GM19025 (cell line): ENCODE measurements around the gene DHRS4.
"Not testable (repeated sequence)": the region's sequence is repeated elsewhere in the genome, so short reads cannot be mapped to it uniquely, and the experiment has no call there.

Experiments used
- ATAC-seq: cut with Tn5 transposase; IDR thresholded peaks from one replicate; pipeline ENCODE4 v1.9.1; 2021; ENCODE audit warnings: mild to moderate bottlenecking, low read depth, moderate library complexity; ENCODE audit not compliant: unreplicated experiment

Gene DHRS4

DNA sequence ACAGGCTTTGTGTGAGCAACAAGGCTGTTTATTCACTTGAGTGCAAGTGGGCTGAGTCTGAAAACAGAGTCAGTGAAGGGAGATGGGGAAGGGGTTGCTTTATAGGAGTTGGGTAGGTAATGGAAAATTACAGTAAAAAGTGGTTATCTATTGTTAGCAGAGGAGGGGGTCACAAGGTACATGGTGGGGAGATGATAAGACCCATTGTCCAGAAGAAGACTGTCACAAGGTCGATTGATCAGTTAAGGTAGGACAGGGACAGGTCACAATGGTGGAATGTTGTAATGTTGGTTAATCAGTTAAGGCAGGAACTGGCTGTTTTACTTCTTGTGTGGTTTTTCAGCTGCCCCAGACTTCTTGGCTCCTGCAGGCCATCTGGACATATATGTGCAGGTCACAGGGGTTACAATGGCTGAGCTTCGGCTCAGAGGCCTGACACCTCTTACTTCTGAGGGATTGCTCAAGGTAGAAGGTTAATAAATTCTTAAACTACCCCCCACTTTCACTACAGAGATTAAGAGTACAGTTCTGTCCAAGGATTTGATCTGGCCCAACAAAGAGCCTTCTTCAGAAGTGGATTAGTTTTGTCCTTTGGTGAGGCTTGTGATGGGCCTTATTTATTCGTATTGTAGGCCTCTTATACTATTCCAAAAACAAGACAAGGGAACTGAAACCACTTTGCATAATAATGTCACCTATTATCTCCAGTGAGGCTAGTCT, 13.8 kb upstream of the DHRS4 start:
- no peak for ATAC-seq

DNA sequence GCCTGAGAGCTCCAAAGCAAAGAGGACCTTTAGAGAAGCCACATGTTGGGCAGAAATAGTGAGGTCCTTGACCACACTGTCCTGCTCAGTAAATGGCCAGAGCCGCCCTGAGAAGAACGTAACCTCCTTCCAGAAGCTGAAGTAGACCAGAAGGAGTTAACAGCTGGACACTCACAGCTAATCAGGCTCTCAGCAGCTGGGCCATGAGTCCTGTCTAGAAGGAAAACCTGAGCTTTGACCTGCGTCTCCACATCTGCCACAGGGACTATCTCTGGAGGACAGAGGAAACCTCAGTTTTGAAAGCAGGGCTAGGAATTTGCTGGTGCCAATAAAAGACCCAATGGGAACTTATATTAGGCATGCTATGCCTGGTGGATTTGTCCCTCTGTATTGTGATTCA, 12.3 kb upstream of the DHRS4 start:
- no peak for ATAC-seq

DNA sequence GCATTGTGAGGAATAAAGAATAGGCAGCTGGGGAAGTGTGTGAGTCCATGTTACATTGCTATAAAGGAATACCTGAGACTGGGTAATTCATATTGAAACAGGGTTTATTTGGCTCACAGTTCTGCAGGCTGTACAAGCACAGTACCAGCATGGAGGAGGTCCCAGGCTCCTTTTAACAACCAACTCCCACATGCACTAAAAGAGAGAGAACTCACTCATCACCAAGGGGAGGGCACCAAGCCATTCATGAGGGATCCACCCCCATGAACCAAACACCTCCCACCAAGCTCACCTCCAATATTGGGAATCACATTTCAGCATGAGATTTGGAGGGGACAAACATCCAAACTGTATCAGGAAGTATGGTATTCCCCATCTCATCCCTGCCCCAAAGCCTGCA, 11.9 kb upstream of the DHRS4 start:
- no peak for ATAC-seq

DNA sequence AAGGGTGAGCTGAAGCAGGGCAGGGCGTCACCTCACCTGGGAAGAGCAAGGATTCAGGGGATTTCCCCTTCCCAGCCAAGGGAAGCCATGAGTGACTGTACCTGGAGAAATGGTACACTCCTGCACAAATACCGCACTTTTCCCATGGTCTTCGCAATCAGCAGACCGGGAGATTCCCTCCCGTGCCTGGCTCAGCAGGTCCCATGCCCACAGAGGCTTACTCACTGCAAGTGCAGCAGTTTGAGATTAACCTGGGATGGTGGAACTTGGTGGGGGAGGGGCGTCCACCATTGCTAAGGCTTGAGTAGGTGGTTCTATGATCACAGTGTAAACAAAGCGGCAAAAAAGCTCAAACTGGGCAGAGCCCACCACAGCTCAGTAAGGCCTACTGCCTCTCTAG, 11.0 kb upstream of the DHRS4 start:
- no peak for ATAC-seq

DNA sequence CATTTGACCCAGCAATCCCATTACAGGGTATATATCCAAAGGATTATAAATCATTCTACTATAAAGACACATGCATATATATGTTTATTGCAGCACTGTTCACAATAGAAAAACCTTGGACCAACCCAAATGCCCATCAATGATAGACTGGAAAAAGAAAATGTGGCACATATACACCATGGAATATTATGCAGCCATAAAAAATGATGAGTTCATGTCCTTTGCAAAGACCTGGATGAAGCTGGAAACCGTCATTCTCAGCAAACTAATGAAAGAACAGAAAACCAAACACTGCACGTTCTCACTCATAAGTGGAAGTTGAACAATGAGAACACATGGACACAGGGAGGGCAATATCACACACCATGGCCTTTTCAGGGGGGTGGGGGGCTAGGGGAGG, 4.5 kb upstream of the DHRS4 start:
- not testable (repeated sequence) for ATAC-seq

DNA sequence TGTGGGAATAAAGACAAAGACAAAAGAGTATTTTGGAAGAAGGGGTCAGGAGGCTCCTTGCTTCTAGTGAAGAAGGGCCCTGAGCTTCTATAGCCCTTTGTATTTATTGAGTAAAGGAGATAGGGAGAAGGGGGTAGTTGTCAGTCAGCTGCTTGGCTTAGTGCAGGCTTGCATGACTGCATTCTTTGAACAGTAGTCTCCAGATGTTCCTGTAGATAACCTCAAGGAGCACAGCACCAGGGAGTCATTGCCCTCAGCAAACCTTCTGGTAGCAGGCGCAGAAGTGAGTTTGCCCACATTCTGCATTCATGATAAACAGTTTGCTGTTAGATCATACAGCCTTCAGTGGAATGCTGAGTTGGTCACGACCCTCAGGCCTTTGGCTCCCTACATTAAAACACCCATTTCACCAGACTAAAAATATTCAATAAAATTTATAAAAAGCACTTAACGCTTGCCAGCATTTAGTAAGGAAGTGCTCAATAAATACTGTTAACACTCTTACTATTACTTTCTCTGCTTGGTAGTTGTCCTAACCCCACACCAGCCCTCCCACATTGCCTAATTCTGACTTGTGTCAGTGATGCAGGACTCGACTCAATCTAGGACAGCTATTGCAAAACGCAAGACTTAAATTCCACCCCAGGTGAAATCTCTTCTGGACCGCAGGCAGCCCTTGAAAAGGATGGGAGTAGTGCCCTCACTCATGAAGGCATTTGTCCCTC, 3.0 kb upstream of the DHRS4 start:
- no peak for ATAC-seq

DNA sequence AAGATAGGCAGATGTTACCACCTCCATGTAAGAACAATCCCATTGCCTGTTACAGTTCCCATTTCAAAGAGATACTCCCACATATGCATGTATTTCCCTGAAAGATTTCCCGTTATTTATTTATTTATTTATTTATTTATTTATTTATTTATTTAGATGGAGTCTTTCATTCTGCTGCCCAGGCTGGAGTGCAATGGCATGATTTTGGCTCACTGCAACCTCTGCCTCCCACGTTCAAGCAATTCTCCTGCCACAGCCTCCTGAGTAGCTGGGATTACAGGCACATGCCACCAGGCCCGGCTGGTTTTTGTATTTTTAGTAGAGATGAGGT, 2.5 kb upstream of the DHRS4 start:
- ATAC-seq, result not testable (repeated sequence)

DNA sequence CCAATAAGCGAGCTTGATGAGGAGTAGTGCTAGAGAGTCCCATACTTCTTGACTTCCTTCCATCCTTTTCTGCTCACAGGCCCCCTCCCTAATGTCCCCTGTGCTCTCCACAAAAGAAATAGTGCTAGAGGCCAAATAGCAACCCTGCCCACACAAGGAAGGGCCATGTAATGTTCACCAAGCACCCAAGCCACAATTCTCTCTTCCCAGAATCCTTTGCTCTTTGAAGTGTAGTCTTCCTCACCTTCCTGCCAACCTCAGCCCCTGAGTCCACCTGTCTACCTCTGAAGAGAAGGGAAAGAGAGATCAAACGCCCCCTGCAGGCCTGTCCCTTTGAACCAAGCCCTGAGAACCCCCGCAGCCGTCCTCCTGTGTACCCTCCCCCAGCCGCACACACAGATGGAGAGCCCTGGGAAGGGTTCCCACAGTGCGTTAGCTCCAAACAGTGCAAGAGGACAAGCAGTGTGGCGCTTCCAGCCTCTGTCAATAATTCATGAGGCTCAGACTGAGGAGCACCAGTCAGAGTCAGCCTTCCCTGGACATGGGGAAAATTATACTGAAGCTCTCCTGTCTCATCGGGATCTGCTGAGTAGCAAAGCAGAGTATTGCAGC, 1.9 kb upstream of the DHRS4 start:
- ATAC-seq, result no peak

DNA sequence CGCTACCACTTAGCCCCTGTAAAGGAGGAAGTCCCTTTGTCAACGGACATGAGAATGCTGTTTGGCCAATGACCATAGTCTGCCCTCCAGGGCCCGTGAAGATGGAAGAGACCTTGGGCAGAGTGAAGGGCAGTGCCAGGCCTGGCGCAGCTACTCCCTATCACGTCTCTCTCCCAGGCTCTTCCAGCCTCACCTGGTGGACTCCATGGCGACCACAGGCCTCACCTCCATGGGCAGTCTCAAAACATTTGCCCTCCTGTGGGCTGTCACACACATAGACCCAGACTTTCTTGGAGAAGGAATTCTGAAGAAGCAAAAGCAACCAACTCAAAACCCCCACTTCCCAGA, 480 bp upstream of the DHRS4 start:
- ATAC-seq, result not testable (repeated sequence)

DNA sequence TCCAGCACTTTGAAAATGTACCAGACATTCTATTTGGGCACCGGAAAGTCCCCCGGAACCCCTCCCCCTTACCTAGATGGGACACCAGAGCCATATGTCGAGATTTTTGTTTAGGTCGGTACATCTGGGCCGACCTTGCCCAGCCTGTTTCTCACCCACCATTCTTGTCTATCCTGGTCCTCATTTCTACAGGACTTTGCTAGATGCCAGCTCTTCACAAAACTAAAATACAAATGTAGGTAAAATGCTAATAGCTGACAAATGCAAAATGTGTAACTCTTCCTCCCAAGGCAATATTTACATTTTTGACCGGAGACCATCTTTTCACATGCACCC, 677 bp downstream of the DHRS4 start:
- ATAC-seq, result not testable (repeated sequence)

DNA sequence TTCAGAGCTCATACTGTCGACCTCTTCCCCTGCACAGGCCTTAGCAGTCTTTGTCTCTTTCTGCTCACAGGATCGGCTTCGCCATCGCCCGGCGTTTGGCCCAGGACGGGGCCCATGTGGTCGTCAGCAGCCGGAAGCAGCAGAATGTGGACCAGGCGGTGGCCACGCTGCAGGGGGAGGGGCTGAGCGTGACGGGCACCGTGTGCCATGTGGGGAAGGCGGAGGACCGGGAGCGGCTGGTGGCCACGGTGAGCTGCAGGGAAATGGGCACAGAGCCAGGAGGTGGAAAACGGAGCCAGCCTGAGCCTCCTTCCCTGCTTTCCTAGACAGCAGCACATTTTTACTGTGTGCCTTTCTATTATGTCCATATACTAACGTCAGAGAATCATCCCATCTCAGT, 1.4 kb downstream of the DHRS4 start:
- ATAC-seq, result not testable (repeated sequence)

DNA sequence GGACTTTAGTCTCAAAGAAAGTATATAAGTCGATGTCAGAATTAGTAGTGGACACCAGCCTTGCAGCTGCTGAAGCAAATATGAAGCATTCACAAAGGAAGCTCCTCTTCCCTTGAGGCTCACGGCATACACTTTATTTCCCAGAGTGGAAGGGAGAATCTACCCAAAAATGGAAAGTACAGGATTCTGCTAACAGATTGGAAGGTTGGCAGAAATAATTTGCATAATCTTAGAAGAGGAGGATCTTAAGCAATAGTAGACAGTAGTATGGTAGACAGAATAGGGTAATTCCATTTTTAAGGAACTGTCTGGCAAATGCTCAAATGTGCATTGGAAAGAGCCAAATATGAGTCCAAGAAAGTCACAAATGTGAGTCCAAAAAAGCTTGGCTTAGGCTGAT, 2.2 kb downstream of the DHRS4 start:
- not testable (repeated sequence) for ATAC-seq

DNA sequence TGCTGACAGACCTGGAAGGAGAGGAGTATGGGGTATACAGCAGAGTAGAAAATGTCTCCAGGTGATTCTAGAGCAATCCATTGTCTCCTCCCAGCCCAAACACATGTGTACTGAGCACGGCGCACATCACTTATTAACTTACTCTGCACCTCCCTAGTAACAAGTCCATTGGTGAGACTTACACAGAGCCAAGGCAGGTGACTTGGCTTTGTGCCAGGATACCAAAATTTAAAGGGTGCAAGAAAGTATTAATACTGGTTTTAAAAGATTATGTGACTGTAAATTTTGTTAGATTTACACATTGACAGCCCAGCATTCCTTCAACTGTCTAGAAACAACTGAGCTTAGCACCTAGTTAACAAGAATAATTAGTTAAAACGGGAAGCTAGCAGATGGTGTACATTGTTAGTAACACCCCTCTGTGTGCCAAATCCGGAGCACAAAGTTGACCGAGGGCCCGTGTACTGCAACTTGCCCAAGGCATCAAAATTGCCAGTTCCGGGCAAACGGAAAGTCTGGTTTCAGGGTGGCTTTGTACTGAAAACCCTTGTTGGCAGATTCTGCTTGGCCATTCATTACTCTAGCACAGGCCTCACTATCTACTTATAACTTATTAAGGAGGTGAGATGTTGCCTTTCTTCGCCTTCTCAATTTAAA, 4.5 kb downstream of the DHRS4 start:
- not testable (repeated sequence) for ATAC-seq

DNA sequence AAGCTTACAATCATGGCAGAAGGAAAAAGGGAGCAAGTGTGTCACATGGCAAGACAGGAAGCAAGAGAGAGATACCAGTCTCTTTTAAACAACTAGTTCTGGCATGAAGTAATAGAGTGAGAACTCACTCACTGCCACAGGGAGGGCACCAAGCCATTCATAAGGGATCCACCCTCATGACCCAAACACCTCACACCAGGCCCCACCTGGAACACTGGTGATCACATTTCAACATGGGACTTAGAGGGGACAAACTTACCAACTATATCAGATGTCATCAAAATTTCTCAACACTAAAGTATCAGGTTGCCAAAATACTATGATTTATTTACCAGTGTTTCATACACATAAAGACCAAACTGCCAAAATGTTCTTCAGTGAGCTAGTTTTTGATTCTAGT, 7.3 kb downstream of the DHRS4 start:
- ATAC-seq, result not testable (repeated sequence)

DNA sequence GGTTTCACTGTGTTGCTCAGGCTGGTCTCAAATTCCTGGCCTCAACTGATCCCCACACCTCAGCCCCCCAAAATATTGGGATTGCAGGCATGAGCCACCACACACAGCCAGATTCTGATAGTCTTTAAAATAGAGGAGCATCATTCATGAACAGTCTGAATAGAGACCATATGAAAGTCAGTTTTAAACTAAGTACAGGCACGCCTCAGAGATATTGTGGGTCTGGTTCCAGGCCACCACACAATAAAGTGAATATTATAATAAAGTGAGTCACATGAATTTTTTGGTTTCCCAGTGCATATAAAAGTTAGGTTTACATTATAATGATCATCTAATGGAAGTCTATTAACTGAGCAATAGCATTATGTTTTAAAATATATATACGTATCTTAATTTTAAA, 8.1 kb downstream of the DHRS4 start:
- not testable (repeated sequence) for ATAC-seq

DNA sequence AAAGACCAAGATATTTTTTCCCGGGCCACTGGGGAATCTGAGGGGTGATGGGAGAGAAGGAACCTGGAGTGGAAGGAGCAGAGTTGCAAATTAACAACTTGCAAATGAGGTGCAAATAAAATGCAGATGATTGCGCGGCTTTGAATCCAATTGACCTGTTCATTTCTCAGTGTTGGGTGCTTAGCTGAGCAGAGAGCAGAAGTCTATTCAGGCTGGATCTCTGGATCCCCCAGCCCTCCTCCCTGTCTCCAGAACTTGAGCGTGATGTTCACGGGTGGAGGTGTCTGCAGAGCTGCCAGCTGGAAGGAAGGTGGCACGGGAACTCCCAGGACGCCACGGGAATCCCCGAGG, 15.5 kb downstream of the DHRS4 start:
- ATAC-seq, result not testable (repeated sequence)

DNA sequence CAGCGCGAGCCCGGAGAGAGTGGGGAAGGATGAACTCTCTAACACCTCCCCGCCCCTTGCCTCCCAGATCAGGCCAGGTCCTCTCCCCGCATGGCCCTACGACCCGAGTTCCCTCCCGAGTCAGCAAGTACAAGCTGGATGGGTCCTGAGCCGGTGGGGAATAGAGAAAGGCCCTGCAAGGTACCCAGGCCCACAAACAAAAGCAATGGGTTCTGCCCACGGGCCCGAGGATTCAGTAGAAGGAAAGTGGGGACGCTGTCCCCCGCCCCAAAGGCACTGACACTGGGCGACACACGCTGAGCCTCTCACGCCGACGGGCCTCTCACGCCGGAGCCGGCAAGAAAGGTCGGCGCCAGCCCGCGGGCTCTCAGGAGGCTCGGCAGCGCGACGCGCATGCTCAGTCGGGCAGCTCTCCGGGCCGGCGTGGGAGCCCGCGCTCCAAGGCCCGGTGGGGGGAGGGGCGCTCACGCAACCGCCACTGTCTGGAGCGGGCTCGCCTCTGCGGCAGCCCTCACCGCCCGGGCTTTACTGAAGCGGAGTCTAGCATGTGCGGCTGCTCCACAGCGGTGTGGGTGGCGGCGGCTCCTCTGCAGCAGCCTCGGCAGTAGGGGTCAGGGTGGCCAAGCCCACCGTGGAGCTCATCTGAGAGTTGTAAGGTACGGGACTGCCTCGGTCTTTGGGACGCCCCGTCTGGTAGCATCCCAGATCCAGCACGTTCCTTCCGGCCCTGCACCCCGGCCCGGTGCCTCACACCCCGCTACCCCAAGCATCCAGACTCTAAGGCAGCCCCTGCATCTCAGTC, 16.1 kb downstream of the DHRS4 start:
- ATAC-seq, result peak; percentile 71

DNA sequence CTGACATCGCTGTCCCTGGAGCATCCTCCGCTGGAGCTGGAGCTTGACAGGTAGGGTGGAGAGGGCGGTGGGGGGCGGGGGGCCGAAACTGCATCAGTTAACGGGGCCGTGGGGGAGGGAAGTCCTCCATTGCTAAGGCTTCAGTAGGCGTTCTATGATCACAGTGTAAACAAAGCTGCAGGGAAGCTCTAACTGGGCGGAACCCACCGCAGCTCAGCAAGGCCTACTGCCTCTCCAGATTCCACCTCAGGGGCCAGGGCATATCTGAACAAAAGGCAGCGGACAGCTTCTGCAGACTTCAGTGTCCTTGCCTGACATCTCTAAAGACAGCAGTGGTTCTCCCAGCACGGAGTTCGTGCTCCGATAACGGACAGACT, 16.7 kb downstream of the DHRS4 start:
- ATAC-seq, result not testable (repeated sequence)

DNA sequence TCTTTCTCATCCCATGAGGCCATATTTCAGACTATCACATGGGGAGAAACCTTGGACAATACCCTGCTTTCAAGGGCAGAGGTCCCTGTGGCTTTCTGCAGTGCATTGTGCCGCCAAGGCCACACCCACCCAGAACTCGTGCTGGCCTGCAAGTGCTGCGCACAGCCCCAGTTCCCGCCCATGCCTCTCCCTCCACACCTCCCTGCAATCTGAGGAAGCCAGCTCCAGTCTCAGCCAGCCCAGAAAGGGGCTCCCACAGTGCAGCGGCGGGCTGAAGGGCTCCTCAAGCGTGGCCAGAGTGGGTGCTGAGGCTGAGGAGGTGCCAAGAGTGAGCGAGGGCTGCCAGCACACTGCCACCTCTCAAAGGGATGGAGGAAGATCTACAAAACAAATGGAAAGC, 19.6 kb downstream of the DHRS4 start:
- ATAC-seq, result not testable (repeated sequence)

DNA sequence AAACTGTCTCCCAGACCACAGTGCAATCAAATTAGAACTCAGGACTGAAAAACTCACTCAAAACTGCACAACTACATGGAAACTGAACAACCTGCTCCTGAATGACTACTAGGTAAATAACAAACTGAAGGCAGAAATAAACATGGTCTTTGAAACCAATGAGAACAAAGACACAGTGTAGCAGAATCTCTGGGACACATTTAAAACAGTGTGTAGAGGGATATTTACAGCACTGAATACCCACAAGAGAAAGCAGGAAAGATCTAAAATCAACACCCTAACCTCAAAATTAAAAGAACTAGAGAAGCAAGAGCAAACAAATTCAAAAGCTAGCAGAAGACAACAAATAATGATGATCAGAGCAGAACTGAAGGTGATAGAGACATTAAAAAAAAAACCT, 20.5 kb downstream of the DHRS4 start:
- ATAC-seq, result not testable (repeated sequence)

DNA sequence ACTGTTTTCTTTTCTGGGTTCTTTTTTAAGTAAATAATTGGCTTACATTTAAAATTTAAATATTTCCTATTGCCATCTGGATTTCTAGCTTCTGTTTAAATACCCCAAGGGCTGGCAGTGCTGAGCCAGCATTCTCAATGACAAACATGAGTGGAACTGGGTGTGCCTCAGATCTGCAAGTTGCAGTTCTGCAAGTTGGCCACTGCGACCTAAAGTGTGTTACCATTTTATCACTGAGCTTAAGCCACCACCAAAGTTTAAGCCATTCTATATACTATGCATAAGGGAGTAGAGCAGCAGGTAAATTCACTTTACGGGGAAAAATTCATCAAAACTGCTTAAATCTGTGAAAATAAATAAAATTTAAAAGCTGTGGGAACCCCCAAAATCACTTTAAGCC, 23.6 kb downstream of the DHRS4 start:
- not testable (repeated sequence) for ATAC-seq
